OCI-M2 (cell line): ENCODE data around the gene TIMM10.
A peak's percentile ranks its signal among the peaks of the same experiment; 100 is the strongest.
"Not testable (repeated sequence)": the region's sequence is repeated elsewhere in the genome, so short reads cannot be mapped to it uniquely, and the experiment has no call there.

Source experiments
- DNase-seq: peaks from one replicate; lab custom pipeline; 2025; ENCODE audit not compliant: unreplicated experiment; lab: John Stamatoyannopoulos, UW

Gene TIMM10

GRCh38 chr11:57542582-57542981 lies 12.0 kb upstream of the TIMM10 start:
- DNase-seq: no peak

- DNase-seq: no peak
These were observed 10.6 kb upstream of the TIMM10 start for GRCh38 chr11:57541169-57541568.

GRCh38 chr11:57539342-57539741 lies 8.8 kb upstream of the TIMM10 start:
- DNase-seq: no peak

- no peak for DNase-seq
These were observed 6.5 kb upstream of the TIMM10 start, which contains the start of gene SMTNL1 for GRCh38 chr11:57536947-57537619. TSS of gene SMTNL1 (plus strand) at chr11:57537595. CDS start at chr11:57542643, 5,048 bp downstream.

- not testable (repeated sequence) for DNase-seq
These were observed 3.9 kb upstream of the TIMM10 start for GRCh38 chr11:57534449-57534848.

GRCh38 chr11:57530215-57530595 lies 349 bp downstream of the TIMM10 start:
- no peak for DNase-seq

GRCh38 chr11:57529012-57529411 lies 1.5 kb downstream of the TIMM10 start:
- DNase-seq: no peak

GRCh38 chr11:57527056-57527631 lies 3.4 kb downstream of the TIMM10 start:
- DNase-seq: peak; percentile 54

- no peak for DNase-seq
These were observed 7.1 kb downstream of the TIMM10 start for GRCh38 chr11:57523419-57523818.

- no peak for DNase-seq
These were observed 9.4 kb downstream of the TIMM10 start for GRCh38 chr11:57521116-57521515.

- DNase-seq: no peak
These were observed 14.5 kb downstream of the TIMM10 start for GRCh38 chr11:57516061-57516443.

GRCh38 chr11:57515332-57516060 lies 15.1 kb downstream of the TIMM10 start, which contains the start of gene SLC43A1:
TSS of gene SLC43A1 (minus strand) at chr11:57515702. CDS start at chr11:57514111, 1,591 bp downstream.
- DNase-seq: no peak

- DNase-seq: no peak
These were observed 15.8 kb downstream of the TIMM10 start for GRCh38 chr11:57514538-57515331.

- no peak for DNase-seq
These were observed 16.5 kb downstream of the TIMM10 start for GRCh38 chr11:57513911-57514537.

GRCh38 chr11:57513452-57513795 lies 17.1 kb downstream of the TIMM10 start:
- DNase-seq: no peak

GRCh38 chr11:57512646-57513451 lies 17.7 kb downstream of the TIMM10 start:
- no peak for DNase-seq

- no peak for DNase-seq
These were observed 18.7 kb downstream of the TIMM10 start for GRCh38 chr11:57511741-57512430.

GRCh38 chr11:57508341-57509170 lies 22.0 kb downstream of the TIMM10 start:
- no peak for DNase-seq

GRCh38 chr11:57506522-57506921 lies 24.0 kb downstream of the TIMM10 start:
- DNase-seq: no peak
